K562 (cell line): ENCODE results near the gene REEP2. TPM values are rescaled to one million over a fixed set of nuclear protein-coding genes. Genes with fewer than 3 reads are reported as not detected.
A peak's percentile ranks its signal among the peaks of the same experiment; 100 is the strongest.

Source experiments
- GATAD2B ChIP-seq: fragments of 450-650 bp; IDR thresholded peaks from 2 replicates; pipeline ENCODE4 v1.6.1; 2017; ENCODE audit warnings: mild to moderate bottlenecking, borderline replicate concordance
- HNRNPH1 ChIP-seq: fragments of 200-400 bp; formaldehyde crosslinking; optimal IDR thresholded peaks from 2 replicates; pipeline ENCODE3; 2017; ENCODE audit warnings: low read depth, mild to moderate bottlenecking, low read length, moderate library complexity
- JUNB ChIP-seq: fragments of 450-650 bp; formaldehyde crosslinking; conservative IDR thresholded peaks from 2 replicates; pipeline ENCODE4 v1.4.0; 2020; ENCODE audit warnings: mild to moderate bottlenecking
- MTA3 ChIP-seq: fragments of 450-650 bp; formaldehyde crosslinking; IDR thresholded peaks from 2 replicates; pipeline ENCODE4 v1.6.1; 2017; ENCODE audit warnings: mild to moderate bottlenecking, borderline replicate concordance
- SIN3B ChIP-seq: fragments of 450-650 bp; IDR thresholded peaks from 2 replicates; pipeline ENCODE4 v1.6.1; 2017; ENCODE audit warnings: low read depth, mild to moderate bottlenecking, moderate library complexity
- ZBED1 ChIP-seq: IDR thresholded peaks from 2 replicates; pipeline ENCODE4 v1.6.1; 2014
- ZBTB40 ChIP-seq, 2 experiments: fragments of 450-650 bp in 1 of 2; sonication (generic) in 1 of 2; formaldehyde crosslinking in 1 of 2; IDR thresholded peaks; 2 replicates each; pipeline versions ENCODE4 v1.7.1 to v1.9.0; 2016 to 2022; ENCODE audit warnings: inconsistent platforms in 1 of 2, mild to moderate bottlenecking in 1 of 2, missing genetic modification reagents in 1 of 2
- ZFX ChIP-seq: sonication (generic); formaldehyde crosslinking; IDR thresholded peaks from 2 replicates; pipeline ENCODE4 v1.8.0; 2022; ENCODE audit warnings: mild to moderate bottlenecking, missing genetic modification reagents, moderate library complexity
- ZNF639 ChIP-seq, 2 experiments: fragments of 200-800 bp in 1 of 2; sonication (Bioruptor generic) in 1 of 2; sonication (generic) in 1 of 2; formaldehyde crosslinking in 1 of 2; IDR thresholded peaks in 1 of 2; conservative IDR thresholded peaks in 1 of 2; 2 replicates each; pipeline versions ENCODE4 v1.5.0 to v1.6.1; 2016 to 2020; ENCODE audit warnings: missing compliant biosample characterization in 1 of 2, missing genetic modification characterization in 1 of 2, missing genetic modification reagents in 1 of 2
- polyA plus RNA-seq, 8 experiments: library from polyadenylated mRNA; depleted of rRNA in 4 of 8; stranded (reverse) in 5 of 8; unstranded in 3 of 8; fragments of >200 nt; fragmentation: Nextera tagmentation in 2 of 8; fragmentation: Illumina TruSeq in 1 of 8; extraction: Ambion mirVana in 2 of 8; extraction: Trizol in 1 of 8; gene quantifications; 2 replicates each; pipeline versions ENCODE4 v1.2.1 to v1.2.3, GENCODE V29; 2011 to 2014; ENCODE audit warnings: inconsistent platforms in 1 of 8, missing spikeins in 1 of 8
- total RNA-seq, 7 experiments: library from RNA; depleted of rRNA in 6 of 7; stranded (reverse); fragments of >200 nt in 6 of 7; fragmentation: Illumina TruSeq in 2 of 7; extraction: Trizol in 2 of 7; gene quantifications; 2 replicates each; pipeline versions ENCODE4 v1.2.1 to v1.2.3, GENCODE V29; 2011 to 2021; ENCODE audit warnings: low replicate concordance in 1 of 7

The REEP2 gene
- total and polyA plus RNA-seq, 9 of the 15 experiments (the other 6 are each of a cell fraction or from before 2014, with no cell fraction given) = 0.03 to 1.1 (median 0.12) TPM; not detected in 1

GRCh38 chr5:138491669-138492559 is 53.1 kb downstream of the REEP2 start (continued):
- TF ChIP-seq HNRNPH1 (no peak), ZFX (CRISPR knock-in tag) (peak; percentile 67), GATAD2B (0 out of 2 replicates have a peak, but pooled peaks have one; percentile 65), ZBTB40 (IDR thresholded peaks at IDR 0.05) (peak; percentile 35), ZBTB40 (CRISPR knock-in tag; IDR thresholded peaks at IDR 0.05) (no peak), MTA3 (peak; percentile 47; the same call in 1 of the 2 replicates), SIN3B (0 out of 2 replicates have a peak, but pooled peaks have one; percentile 37), ZNF639 (CRISPR knock-in tag; conservative IDR thresholded peaks at IDR 0.05 in 1 of 2, IDR thresholded peaks at IDR 0.05 in 1 of 2) (peak in 1 of 2 experiments; percentile 62; a peak in 2 of 4 replicates), ZBED1 (peak; percentile 22; the same call in 1 of the 2 replicates), JUNB (no peak)
